Effector memory CD4-positive, alpha-beta T cell (primary cell): ENCODE data around the gene ZNF652.

Source experiments
- DNase-seq, 3 donors: peaks; one replicate each; pipeline ENCODE4 v3.0.0-alpha.2; 2020
- H3K27ac ChIP-seq: 2 replicates; pipeline ENCODE4 v1.7.0; 2013; ENCODE audit warnings: mild to moderate bottlenecking, low read length, moderate library complexity; ENCODE audit not compliant: insufficient read depth, poor library complexity, severe bottlenecking
- H3K27me3 ChIP-seq: replicated peaks from 2 replicates; pipeline ENCODE4 v1.7.0; 2013; ENCODE audit warnings: mild to moderate bottlenecking, low read length; ENCODE audit not compliant: insufficient read depth, control insufficient read depth, poor library complexity, severe bottlenecking
- H3K36me3 ChIP-seq: 2 replicates; pipeline ENCODE4 v1.7.0; 2013; ENCODE audit warnings: mild to moderate bottlenecking, low read length, moderate library complexity; ENCODE audit not compliant: control insufficient read depth, insufficient read depth
- H3K4me1 ChIP-seq: 2 replicates; pipeline ENCODE4 v1.7.0; 2013; ENCODE audit warnings: low read length, mild to moderate bottlenecking; ENCODE audit not compliant: control insufficient read depth, insufficient read depth, poor library complexity, severe bottlenecking
- H3K4me3 ChIP-seq: 2 replicates; pipeline ENCODE4 v1.7.0; 2013; ENCODE audit warnings: low read length, low read depth, mild to moderate bottlenecking; ENCODE audit not compliant: insufficient read depth, poor library complexity, severe bottlenecking
- H3K9me3 ChIP-seq: 2 replicates; pipeline ENCODE4 v1.7.0; 2013; ENCODE audit warnings: mild to moderate bottlenecking, low read length, moderate library complexity; ENCODE audit not compliant: control insufficient read depth

The ZNF652 gene

DNA sequence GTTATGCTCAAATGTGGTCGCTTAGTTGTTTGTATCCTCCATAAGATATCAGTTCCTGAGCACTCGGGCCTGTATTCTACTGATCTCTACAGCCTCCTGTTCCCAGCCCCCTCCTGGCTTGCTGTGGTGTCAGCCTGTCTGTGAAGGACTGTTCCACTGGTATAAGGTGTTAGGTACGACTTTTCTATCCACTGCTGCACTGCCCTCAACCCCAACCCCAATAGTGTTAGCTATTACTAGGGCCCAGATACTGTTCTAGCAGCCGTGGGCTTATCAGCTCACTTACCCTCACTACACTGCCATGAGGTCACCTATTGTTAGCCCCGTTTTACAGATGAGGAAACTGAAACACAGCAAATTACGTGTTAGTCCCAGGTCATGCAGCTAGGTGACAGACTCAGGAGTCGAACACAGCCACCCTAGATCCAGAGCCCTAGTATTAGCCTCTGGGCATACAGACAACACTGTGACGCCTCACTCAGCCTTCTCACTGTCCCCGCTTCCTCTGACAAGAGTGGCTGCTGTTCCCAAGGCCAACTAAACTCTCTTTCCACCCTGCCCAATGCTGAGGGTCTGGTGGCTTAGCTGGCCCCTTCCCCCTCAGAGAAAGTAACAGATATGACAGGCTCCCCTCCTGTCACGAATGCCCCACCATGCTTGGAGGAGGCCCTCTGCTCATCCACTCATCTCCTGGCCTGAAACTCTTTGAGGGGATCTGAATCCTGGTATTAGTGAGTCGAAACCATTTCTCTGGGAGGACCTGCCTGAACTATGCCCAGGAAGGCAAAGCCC, 25.6 kb upstream of the ZNF652 start:
- H3K9me3 ChIP-seq: no peaks in the 10 kb centered on the region
- peak overlapping the region; percentile 6 for H3K4me3 ChIP-seq
- H3K4me1 ChIP-seq: peaks cover 46% of the 10 kb centered on the region
- H3K27me3 ChIP-seq: no peaks in the 10 kb centered on the region
- H3K36me3 ChIP-seq: no peaks in the 10 kb centered on the region
- DNase-seq: peak in 1 of 3 donors; percentile 10
- peak overlapping the region; percentile 63 for H3K27ac ChIP-seq

DNA sequence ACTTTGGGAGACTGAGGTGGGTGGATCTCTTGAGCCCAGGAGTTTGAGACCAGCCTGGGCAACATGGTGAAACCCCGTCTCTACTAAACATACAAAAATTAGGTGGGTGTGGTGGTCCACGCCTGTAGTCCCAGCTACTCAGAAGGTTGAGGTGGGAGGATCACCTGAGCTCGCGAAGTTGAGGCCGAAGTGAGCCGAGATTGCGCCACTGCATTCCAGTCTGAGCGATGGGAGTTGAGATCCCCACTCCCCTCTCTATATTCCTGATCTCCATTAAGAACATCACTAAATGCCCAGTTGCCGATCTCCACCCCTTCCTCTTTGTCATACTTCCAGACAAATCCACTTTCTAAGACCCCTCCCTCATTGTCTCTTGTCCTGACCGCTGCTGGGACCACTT, 24.3 kb upstream of the ZNF652 start:
- H3K9me3 ChIP-seq: no peaks in the 10 kb centered on the region
- no peak overlapping the region for H3K4me3 ChIP-seq
- no peak overlapping the region for H3K27ac ChIP-seq
- H3K36me3 ChIP-seq: no peaks in the 10 kb centered on the region
- no peak for DNase-seq
- H3K4me1 ChIP-seq: peaks cover 43% of the 10 kb centered on the region
- no peaks in the 10 kb centered on the region for H3K27me3 ChIP-seq

DNA sequence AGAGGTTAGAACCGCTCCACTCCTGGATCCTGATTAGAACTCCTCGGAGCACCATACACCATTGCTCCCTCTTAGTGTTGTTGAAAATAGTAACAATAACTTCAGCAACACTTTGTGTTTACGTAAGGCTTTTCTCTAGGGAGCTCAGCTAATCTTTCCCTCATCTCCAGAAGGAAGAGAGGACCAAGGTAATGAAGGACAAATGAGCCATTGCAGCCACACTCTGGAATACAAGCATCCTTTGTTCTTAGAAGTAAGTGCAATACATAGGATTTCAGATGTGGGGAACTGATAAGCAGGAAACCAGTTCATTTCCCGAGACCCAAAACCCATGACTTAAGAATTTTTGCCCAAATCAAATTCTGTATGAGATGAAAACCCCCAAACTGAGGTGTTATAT, 22.9 kb upstream of the ZNF652 start:
- H3K27me3 ChIP-seq: no peaks in the 10 kb centered on the region
- peaks cover 29% of the 10 kb centered on the region for H3K4me1 ChIP-seq
- H3K9me3 ChIP-seq: no peaks in the 10 kb centered on the region
- DNase-seq: no peak
- no peak overlapping the region for H3K4me3 ChIP-seq
- no peaks in the 10 kb centered on the region for H3K36me3 ChIP-seq
- no peak overlapping the region for H3K27ac ChIP-seq

DNA sequence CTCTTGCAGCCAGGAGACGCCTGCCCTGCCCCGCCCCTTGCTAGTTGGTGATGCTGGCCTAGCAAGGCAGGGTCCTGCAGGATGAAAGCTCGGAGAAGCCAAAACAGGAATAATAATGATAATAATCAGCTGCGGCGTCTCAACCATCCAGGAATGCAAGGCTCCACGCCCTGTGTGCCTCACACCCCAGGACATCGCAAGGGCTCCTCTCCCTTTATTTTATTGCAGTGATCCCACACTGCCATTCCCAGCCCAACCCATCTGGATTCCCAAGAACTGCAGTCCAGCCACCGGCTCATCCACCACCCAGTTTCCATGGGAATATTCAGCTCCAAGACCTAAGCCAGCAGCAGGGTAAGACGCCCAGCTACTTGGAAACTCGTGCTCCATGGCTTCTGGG, 21.0 kb upstream of the ZNF652 start:
- no peaks in the 10 kb centered on the region for H3K9me3 ChIP-seq
- no peaks in the 10 kb centered on the region for H3K36me3 ChIP-seq
- H3K4me3 ChIP-seq: no peak overlapping the region
- H3K27ac ChIP-seq: no peak overlapping the region
- peaks cover 10% of the 10 kb centered on the region for H3K4me1 ChIP-seq
- no peak for DNase-seq
- H3K27me3 ChIP-seq: no peaks in the 10 kb centered on the region

DNA sequence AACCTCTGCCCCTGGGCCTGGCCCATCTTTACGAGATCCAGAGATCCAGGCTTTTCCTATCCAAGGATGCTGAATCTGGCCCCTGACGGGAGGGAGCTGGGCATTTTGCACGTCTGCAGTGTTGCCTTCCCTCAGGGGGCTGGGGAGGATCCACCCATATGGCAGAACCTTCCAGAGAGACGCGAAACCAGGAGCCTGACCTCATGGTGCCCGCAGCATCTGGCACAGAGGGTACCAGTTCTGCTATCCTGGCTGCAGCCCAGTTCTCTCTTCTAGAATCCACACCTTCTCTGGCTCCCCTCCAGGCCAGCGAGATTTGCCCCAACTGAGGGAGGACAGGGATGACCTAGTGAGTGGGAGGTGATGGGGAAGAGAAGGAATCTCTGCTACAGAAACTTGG, 20.5 kb upstream of the ZNF652 start:
- Histone ChIP-seq H3K27ac (no peak overlapping the region), H3K4me3 (no peak overlapping the region), H3K4me1 (peaks cover 5% of the 10 kb centered on the region), H3K36me3 (no peaks in the 10 kb centered on the region), H3K9me3 (no peaks in the 10 kb centered on the region), H3K27me3 (no peaks in the 10 kb centered on the region)
- no peak for DNase-seq

DNA sequence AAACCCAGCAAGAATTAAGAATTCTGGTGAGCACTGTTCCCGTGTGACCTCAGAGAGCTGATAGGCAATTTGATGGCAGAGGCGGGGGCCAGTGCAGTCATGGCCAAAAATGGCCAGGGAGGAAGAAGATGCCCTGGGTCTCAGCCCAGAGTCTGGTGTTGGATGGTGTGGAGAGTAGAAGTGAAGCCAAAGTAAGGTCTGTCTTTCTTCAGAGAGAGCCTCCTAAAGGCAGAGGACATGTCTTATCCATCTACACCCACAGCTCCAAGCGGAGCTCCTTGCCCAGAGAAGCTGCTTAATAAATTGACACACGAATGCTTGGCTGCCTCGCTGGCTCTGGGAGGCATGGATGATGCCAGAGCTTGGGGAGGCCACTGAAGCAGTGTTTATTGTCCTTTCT, 19.7 kb upstream of the ZNF652 start:
- Histone ChIP-seq H3K27ac (no peak overlapping the region), H3K4me3 (no peak overlapping the region), H3K9me3 (no peaks in the 10 kb centered on the region), H3K27me3 (no peaks in the 10 kb centered on the region), H3K4me1 (no peaks in the 10 kb centered on the region), H3K36me3 (no peaks in the 10 kb centered on the region)
- no peak for DNase-seq

DNA sequence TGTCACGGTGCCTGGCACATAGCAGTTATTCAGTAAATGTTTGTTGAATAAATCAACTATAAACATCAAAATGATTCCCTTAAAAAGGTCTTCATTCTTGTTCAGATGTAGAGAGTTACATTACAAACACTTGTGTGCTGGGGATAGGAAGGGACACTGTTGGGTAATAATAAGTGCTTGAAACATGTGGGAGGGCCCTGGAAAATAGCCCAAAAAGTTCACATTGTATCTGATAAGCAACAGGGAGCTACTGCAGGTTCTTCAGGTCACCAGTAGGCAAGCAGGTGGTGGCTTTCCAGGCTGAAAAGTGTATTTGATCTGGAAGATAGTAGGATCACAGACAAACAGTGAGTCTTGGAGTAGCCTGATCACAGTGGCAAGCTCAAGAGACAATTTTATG, 19.0 kb upstream of the ZNF652 start:
- Histone ChIP-seq H3K27ac (no peak overlapping the region), H3K9me3 (no peaks in the 10 kb centered on the region), H3K27me3 (no peaks in the 10 kb centered on the region), H3K36me3 (no peaks in the 10 kb centered on the region), H3K4me3 (no peak overlapping the region), H3K4me1 (no peaks in the 10 kb centered on the region)
- DNase-seq: no peak

DNA sequence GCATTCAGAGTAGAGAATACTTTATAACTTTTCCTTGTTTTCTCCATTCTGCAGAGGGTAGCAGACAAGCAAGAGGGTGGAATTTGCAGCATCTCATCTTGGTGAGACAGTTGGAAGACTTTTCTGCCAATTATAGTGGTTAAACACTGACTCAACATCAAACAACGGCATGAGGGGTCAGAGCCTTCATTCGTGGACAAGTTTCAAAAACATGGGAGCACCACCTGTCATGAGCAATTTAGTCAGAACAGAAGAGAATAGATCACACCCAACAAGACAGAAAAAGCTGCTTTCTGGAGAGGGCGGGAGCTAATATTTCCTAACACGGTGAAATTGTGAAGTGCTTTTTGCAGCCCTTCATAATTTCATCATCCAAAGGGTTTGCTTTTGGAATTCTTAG, 17.9 kb upstream of the ZNF652 start:
- H3K9me3 ChIP-seq: no peaks in the 10 kb centered on the region
- H3K4me3 ChIP-seq: no peak overlapping the region
- no peaks in the 10 kb centered on the region for H3K4me1 ChIP-seq
- no peak overlapping the region for H3K27ac ChIP-seq
- DNase-seq: no peak
- H3K27me3 ChIP-seq: no peaks in the 10 kb centered on the region
- no peaks in the 10 kb centered on the region for H3K36me3 ChIP-seq

DNA sequence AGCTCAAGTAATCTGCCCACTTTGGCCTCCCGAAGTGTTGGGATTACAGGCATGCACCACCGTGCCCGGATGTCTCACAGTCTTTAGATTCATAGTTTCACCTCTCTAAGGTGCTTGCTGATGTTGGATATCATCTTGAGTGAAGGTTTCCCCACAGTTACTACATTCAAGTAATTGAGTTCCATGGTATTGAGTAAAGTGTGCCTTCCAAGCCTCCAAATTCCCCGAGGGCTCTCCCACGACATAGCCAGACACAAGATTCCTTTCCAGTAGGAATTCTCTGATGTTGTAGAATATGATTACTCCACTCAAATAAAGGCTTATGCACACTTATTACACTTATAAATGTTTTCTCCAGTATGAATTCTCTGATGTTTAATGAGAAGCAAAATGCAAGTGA, 16.3 kb upstream of the ZNF652 start:
- Histone ChIP-seq H3K9me3 (no peaks in the 10 kb centered on the region), H3K27ac (no peak overlapping the region), H3K36me3 (no peaks in the 10 kb centered on the region), H3K4me1 (no peaks in the 10 kb centered on the region), H3K27me3 (no peaks in the 10 kb centered on the region), H3K4me3 (no peak overlapping the region)
- DNase-seq: no peak

DNA sequence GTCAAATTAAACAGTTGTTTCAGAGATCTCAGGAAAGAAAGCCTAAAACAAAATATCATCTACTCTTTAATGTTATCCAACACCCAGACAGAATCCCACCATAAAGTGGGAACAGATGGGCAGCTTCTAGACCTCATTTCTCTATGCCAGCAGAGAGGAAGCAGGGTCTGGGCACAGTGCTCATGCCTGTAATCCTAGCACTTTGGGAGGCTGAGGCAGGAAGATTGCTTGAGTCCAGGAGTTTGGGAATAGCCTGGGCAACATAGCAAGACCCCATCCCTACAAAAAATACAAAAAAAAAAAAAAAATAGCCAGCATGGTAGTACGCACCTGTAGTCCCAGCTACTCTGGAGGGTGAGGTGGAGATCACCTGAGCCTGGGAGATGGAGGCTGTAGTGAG, 13.5 kb upstream of the ZNF652 start:
- no peak overlapping the region for H3K4me3 ChIP-seq
- no peak for DNase-seq
- no peaks in the 10 kb centered on the region for H3K4me1 ChIP-seq
- no peaks in the 10 kb centered on the region for H3K27me3 ChIP-seq
- no peak overlapping the region for H3K27ac ChIP-seq
- H3K9me3 ChIP-seq: no peaks in the 10 kb centered on the region
- no peaks in the 10 kb centered on the region for H3K36me3 ChIP-seq
